KOPT-K1 (cell line): ENCODE results near the gene TTYH1.

Source experiments
- H3K27ac ChIP-seq: fragments of 200-600 bp; sonication (generic); 2 replicates; pipeline ENCODE4 v1.5.1; 2016; ENCODE audit warnings: antibody characterized with exemption, mild to moderate bottlenecking, low read depth, low read length; ENCODE audit not compliant: poor library complexity, severe bottlenecking
- H3K36me3 ChIP-seq: fragments of 200-600 bp; sonication (generic); 2 replicates; pipeline ENCODE4 v1.5.1; 2017; ENCODE audit warnings: antibody characterized with exemption, mild to moderate bottlenecking, low read length, moderate library complexity; ENCODE audit not compliant: insufficient read depth
- H3K9me3 ChIP-seq: fragments of 200-600 bp; sonication (generic); 2 replicates; pipeline ENCODE4 v1.5.1; 2017; ENCODE audit warnings: antibody characterized with exemption, low read length, mild to moderate bottlenecking; ENCODE audit not compliant: insufficient read depth, poor library complexity, severe bottlenecking

The TTYH1 gene

DNA sequence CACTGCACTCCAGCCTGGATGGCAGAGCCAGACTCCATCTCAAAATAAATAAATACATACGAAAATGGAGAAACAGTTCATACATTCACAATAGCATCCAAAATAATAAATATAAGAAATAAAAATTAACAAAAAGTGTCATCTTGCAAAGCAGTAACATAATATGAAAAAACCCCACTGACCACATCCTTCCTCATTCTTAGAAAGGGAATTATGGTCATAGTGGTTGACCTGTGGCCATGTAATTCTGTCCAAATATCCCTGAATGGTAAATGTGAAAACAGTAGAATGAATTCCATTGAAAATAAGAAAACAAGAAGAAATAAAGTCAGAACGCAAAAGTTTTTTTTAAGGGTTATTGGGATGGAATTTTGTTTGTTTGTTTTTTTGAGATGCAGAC is 64.8 kb downstream of the TTYH1 start:
- H3K9me3 ChIP-seq: no peaks in the 10 kb centered on the region
- no peak overlapping the region for H3K27ac ChIP-seq

DNA sequence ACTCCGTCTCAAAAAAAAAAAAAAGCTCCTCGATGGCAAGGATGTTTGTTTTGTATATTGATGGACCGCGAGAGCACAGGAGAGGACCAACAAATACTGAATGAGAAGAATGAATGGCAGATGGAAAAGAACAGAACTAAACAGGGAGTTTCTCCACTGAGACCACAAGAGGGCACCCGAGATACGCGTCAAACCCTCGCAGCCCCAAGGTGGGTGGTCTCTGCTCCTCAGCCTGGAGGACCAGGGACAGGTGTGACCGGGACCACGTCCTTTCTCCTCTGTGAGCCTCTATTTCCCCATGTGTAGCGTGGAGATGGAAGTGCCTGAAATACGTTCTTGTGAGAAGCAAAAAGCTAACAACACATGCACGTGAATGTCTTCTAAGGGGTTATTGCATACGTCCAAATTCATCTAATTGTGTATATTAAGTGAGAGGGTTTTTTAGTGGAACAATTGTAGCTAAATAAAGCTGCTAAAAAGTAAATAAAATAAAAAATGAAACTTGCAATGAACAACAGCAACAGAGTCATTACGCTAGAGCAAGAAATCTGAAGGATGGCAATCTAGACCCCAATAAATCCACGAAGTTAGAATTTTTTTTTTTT is 66.2 kb downstream of the TTYH1 start:
- no peaks in the 10 kb centered on the region for H3K36me3 ChIP-seq
- no peak overlapping the region for H3K27ac ChIP-seq
- H3K9me3 ChIP-seq: no peaks in the 10 kb centered on the region

More for the DNA sequence above, 64.8 kb downstream of the TTYH1 start:
- no peaks in the 10 kb centered on the region for H3K36me3 ChIP-seq

DNA sequence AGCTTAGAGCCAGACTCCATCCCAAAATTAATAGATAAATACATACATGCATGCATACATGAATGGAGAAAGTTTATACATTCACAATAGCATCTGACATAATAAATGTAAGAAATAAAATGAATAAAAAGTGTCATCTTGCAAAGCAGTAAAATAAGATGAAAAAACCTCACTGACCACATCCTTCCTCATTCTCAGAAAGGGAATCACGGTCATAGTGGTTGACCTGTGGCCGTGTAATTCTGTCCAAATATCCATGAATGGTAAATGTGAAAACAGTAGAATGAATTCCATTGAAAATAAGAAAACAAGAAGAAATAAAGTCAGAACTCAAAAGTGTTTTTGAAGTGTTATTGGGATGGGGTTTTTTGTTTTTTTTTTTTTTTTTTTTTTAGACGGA is 67.6 kb downstream of the TTYH1 start:
- Histone ChIP-seq H3K27ac (no peak overlapping the region), H3K9me3 (no peaks in the 10 kb centered on the region), H3K36me3 (no peaks in the 10 kb centered on the region)

DNA sequence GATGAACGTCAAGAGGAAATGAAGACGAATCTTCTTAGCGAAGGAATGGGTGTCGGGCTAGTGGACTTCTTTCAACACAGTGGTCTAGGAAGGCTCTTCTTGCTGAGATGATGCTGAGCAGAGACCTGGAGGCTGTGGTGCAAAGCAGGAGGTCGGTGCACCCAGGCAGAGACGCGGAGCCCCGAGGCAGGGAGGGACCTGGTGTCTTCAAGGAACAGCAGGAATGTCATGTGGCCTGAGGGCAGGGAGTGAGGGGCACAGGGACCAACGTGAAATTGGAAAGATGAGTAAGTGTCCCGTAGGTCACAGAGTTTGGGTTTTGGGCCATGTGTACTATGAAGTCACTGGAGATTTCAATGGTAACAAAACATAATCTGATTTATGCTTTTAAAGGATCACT is 69.2 kb downstream of the TTYH1 start:
- no peaks in the 10 kb centered on the region for H3K9me3 ChIP-seq

DNA sequence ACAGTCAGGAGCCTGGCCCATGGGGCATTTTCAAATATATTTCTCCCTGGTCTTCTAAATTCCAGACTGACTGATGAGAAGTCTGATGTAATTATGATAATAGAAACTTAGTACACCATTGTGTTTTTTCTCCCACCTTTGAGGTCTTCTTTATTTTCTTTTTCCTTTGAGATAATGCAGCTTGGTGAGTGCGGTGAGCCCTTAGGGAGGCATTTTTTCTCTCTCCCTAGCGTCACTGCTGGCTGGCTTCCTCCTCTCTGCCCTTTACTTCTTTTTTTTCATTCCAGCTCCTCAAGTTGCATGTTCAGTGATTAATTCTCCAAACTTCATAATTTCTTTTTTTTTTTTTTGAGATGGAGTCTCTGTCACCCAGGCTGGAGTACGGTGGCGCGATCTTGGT is 70.6 kb downstream of the TTYH1 start:
- Histone ChIP-seq H3K36me3 (no peaks in the 10 kb centered on the region), H3K27ac (no peak overlapping the region), H3K9me3 (no peaks in the 10 kb centered on the region)

More for the DNA sequence above, 69.2 kb downstream of the TTYH1 start:
- no peaks in the 10 kb centered on the region for H3K36me3 ChIP-seq
- H3K27ac ChIP-seq: no peak overlapping the region
